GM18861 (cell line): Measurements from ENCODE around the gene ABHD5.
A peak's percentile ranks its signal among the peaks of the same experiment; 100 is the strongest.

Source experiments
- ATAC-seq: cut with Tn5 transposase; IDR thresholded peaks from one replicate; pipeline ENCODE4 v1.9.1; 2021; ENCODE audit not compliant: unreplicated experiment

ABHD5 gene

GRCh38 chr3:43753741-43754715 is 63.3 kb downstream of the ABHD5 start:
- no peak for ATAC-seq

- no peak for ATAC-seq
These were observed 64.9 kb downstream of the ABHD5 start for GRCh38 chr3:43755516-43756200.

- no peak for ATAC-seq
These were observed 67.1 kb downstream of the ABHD5 start for GRCh38 chr3:43757666-43758321.

GRCh38 chr3:43758592-43759225 is 68.0 kb downstream of the ABHD5 start:
- ATAC-seq, result no peak

- no peak for ATAC-seq
These were observed 68.6 kb downstream of the ABHD5 start for GRCh38 chr3:43759297-43759782.

GRCh38 chr3:43759938-43760337 is 69.2 kb downstream of the ABHD5 start:
- ATAC-seq, result no peak

GRCh38 chr3:43760938-43761337 is 70.2 kb downstream of the ABHD5 start:
- no peak for ATAC-seq

GRCh38 chr3:43762451-43762850 is 71.7 kb downstream of the ABHD5 start:
- no peak for ATAC-seq

- ATAC-seq, result no peak
These were observed 73.3 kb downstream of the ABHD5 start for GRCh38 chr3:43764056-43764455.

GRCh38 chr3:43764471-43764870 is 73.7 kb downstream of the ABHD5 start:
- no peak for ATAC-seq

GRCh38 chr3:43765521-43765971 is 74.8 kb downstream of the ABHD5 start:
- ATAC-seq, result no peak

GRCh38 chr3:43766672-43767465 is 76.1 kb downstream of the ABHD5 start:
- no peak for ATAC-seq

- ATAC-seq, result no peak
These were observed 77.7 kb downstream of the ABHD5 start for GRCh38 chr3:43768381-43768973.

GRCh38 chr3:43769097-43769884 is 78.6 kb downstream of the ABHD5 start:
- peak; percentile 42 for ATAC-seq

- no peak for ATAC-seq
These were observed 79.2 kb downstream of the ABHD5 start for GRCh38 chr3:43769885-43770425.

GRCh38 chr3:43770426-43771103 is 79.8 kb downstream of the ABHD5 start:
- no peak for ATAC-seq

GRCh38 chr3:43771610-43772009 is 80.9 kb downstream of the ABHD5 start:
- no peak for ATAC-seq
